Measurements from ENCODE around the gene TNFRSF13B.

DNA sequence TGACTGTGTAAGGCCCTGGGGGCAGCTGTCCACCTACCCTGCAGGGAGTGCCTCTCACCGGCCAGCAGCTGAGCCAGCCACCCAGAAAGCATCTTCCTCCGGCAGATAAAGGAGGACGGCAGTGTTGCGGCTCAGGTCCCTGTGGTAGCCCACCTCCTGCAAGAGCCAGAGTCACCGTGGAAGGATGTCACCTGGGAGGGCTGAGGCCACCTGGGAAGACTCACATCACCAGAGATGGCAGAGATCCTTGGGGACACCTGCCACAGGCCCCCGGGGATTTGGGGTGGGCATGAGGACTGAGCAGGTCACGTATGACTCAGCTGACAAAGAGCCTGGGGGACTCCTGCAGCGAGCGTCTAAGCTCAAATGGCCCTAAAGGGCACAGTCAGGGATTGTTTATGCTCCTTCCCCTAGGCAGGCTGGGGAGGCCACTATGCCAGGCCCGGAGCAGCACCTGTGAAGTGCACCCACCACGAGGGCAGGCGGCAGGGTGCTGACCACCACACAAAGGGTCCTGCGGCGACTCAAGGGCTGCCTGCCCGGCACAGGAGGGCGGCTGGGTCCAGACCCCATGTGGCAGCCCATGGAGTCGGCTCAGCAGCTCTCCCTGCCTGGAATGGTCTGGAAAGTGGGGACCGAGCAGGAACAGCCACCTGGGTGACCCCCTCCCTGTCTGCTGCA, 44.1 kb downstream of the TNFRSF13B start:
- TF ChIP-seq, protein P1, sequence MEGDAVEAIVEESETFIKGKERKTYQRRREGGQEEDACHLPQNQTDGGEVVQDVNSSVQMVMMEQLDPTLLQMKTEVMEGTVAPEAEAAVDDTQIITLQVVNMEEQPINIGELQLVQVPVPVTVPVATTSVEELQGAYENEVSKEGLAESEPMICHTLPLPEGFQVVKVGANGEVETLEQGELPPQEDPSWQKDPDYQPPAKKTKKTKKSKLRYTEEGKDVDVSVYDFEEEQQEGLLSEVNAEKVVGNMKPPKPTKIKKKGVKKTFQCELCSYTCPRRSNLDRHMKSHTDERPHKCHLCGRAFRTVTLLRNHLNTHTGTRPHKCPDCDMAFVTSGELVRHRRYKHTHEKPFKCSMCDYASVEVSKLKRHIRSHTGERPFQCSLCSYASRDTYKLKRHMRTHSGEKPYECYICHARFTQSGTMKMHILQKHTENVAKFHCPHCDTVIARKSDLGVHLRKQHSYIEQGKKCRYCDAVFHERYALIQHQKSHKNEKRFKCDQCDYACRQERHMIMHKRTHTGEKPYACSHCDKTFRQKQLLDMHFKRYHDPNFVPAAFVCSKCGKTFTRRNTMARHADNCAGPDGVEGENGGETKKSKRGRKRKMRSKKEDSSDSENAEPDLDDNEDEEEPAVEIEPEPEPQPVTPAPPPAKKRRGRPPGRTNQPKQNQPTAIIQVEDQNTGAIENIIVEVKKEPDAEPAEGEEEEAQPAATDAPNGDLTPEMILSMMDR (IDR thresholded peaks at IDR 0.05), result no peak
- no peak for TF ChIP-seq POLR2AphosphoS5 (IDR thresholded peaks at IDR 0.05)
